ENCODE results near the gene MIPOL1. TPM values are rescaled to one million over a fixed set of nuclear protein-coding genes. Genes with fewer than 3 reads are reported as not detected.

Gene MIPOL1
- total and polyA plus RNA-seq, 2 of the 13 experiments (the other 11 are each of a cell fraction or from before 2014, with no cell fraction given), result 8.6 to 34.2 TPM

DNA sequence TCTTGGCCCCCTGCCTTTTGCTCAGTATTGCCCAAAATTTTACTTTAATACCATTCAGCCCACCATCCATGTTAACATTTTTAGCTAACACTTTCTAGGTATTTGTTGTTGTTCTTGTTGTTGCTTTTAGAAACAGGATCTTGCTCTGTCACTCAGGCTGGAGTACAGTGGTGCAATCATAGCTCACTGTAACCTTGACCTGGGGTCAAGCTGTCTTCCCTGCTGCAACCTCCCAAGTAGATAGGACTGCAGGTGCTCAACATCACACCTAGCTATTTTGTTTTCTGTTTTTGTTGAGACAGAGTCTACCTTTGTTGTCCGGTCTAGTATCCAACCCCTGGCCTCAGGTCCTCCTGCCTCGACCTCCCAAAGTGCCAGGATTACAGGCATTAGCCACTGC is 4.0 kb downstream of the MIPOL1 start (continued):
- TF ChIP-seq IKZF5 (CRISPR knock-in tag; IDR thresholded peaks at IDR 0.05), result no peak
- TF ChIP-seq, protein P1, sequence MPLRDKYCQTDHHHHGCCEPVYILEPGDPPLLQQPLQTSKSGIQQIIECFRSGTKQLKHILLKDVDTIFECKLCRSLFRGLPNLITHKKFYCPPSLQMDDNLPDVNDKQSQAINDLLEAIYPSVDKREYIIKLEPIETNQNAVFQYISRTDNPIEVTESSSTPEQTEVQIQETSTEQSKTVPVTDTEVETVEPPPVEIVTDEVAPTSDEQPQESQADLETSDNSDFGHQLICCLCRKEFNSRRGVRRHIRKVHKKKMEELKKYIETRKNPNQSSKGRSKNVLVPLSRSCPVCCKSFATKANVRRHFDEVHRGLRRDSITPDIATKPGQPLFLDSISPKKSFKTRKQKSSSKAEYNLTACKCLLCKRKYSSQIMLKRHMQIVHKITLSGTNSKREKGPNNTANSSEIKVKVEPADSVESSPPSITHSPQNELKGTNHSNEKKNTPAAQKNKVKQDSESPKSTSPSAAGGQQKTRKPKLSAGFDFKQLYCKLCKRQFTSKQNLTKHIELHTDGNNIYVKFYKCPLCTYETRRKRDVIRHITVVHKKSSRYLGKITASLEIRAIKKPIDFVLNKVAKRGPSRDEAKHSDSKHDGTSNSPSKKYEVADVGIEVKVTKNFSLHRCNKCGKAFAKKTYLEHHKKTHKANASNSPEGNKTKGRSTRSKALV (CRISPR knock-in tag; IDR thresholded peaks at IDR 0.05), result no peak
- no peak for TF ChIP-seq SCMH1 (CRISPR knock-in tag; IDR thresholded peaks at IDR 0.05; ENCODE audit: borderline replicate concordance)
- no peak for TF ChIP-seq DMAP1 (CRISPR knock-in tag; IDR thresholded peaks at IDR 0.05)
- no peak for TF ChIP-seq PPARG (CRISPR knock-in tag; conservative IDR thresholded peaks at IDR 0.05)
- TF ChIP-seq FOXK1 (CRISPR knock-in tag; IDR thresholded peaks at IDR 0.05; ENCODE audit: borderline replicate concordance, low read depth), result peak; percentile 72; the same call in 1 of the 2 replicates
- TF ChIP-seq SP140L (CRISPR knock-in tag; IDR thresholded peaks at IDR 0.05; ENCODE audit: borderline replicate concordance), result no peak
- TF ChIP-seq ZFP36 (IDR thresholded peaks at IDR 0.05; ENCODE audit: borderline replicate concordance, low read depth, low read length, partially characterized antibody), result no peak
- TF ChIP-seq ZNF180 (CRISPR knock-in tag; IDR thresholded peaks at IDR 0.05; ENCODE audit: borderline replicate concordance, low read depth), result no peak
- TF ChIP-seq ZNF607 (CRISPR knock-in tag; IDR thresholded peaks at IDR 0.05; ENCODE audit: borderline replicate concordance), result no peak
- no peak for TF ChIP-seq SOX13 (IDR thresholded peaks at IDR 0.05)
- peak in 1 of 2 experiments; percentile 30; a peak in 1 of 4 replicates for TF ChIP-seq SOX13 (CRISPR knock-in tag; conservative IDR thresholded peaks at IDR 0.05 in 1 of 2, IDR thresholded peaks at IDR 0.05 in 1 of 2)
- TF ChIP-seq DR1 (CRISPR knock-in tag; IDR thresholded peaks at IDR 0.05), result no peak
- TF ChIP-seq CBX5 (CRISPR knock-in tag; IDR thresholded peaks at IDR 0.05; ENCODE audit: borderline replicate concordance), result no peak
- TF ChIP-seq NCOA5 (CRISPR knock-in tag; IDR thresholded peaks at IDR 0.05), result no peak
- TF ChIP-seq, protein P2, sequence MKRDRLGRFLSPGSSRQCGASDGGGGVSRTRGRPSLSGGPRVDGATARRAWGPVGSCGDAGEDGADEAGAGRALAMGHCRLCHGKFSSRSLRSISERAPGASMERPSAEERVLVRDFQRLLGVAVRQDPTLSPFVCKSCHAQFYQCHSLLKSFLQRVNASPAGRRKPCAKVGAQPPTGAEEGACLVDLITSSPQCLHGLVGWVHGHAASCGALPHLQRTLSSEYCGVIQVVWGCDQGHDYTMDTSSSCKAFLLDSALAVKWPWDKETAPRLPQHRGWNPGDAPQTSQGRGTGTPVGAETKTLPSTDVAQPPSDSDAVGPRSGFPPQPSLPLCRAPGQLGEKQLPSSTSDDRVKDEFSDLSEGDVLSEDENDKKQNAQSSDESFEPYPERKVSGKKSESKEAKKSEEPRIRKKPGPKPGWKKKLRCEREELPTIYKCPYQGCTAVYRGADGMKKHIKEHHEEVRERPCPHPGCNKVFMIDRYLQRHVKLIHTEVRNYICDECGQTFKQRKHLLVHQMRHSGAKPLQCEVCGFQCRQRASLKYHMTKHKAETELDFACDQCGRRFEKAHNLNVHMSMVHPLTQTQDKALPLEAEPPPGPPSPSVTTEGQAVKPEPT (CRISPR knock-in tag; IDR thresholded peaks at IDR 0.05; ENCODE audit: low read depth), result no peak
- TF ChIP-seq, protein P3, sequence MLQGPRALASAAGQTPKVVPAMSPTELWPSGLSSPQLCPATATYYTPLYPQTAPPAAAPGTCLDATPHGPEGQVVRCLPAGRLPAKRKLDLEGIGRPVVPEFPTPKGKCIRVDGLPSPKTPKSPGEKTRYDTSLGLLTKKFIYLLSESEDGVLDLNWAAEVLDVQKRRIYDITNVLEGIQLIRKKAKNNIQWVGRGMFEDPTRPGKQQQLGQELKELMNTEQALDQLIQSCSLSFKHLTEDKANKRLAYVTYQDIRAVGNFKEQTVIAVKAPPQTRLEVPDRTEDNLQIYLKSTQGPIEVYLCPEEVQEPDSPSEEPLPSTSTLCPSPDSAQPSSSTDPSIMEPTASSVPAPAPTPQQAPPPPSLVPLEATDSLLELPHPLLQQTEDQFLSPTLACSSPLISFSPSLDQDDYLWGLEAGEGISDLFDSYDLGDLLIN (CRISPR knock-in tag; IDR thresholded peaks at IDR 0.05; ENCODE audit: borderline replicate concordance), result no peak
- TF ChIP-seq, protein P4, sequence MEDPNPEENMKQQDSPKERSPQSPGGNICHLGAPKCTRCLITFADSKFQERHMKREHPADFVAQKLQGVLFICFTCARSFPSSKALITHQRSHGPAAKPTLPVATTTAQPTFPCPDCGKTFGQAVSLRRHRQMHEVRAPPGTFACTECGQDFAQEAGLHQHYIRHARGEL (CRISPR knock-in tag; IDR thresholded peaks at IDR 0.05), result no peak
- no peak for TF ChIP-seq ZNF530 (CRISPR knock-in tag; IDR thresholded peaks at IDR 0.05; ENCODE audit: low read depth)
